Right lung (tissue), 5 donors: ENCODE measurements around the gene SSBP4. TPM values are rescaled to one million over a fixed set of nuclear protein-coding genes. Genes with fewer than 3 reads are reported as not detected.
A peak's percentile ranks its signal among the peaks of the same experiment; 100 is the strongest.
"Not testable (repeated sequence)": the region's sequence is repeated elsewhere in the genome, so short reads cannot be mapped to it uniquely, and the experiment has no call there.

Source experiments
- DNase-seq, 2 donors: peaks; one replicate each; pipeline ENCODE4 v3.0.0-alpha.2; 2013
- polyA plus RNA-seq, 5 donors: library from polyadenylated mRNA; unstranded; fragments of 120-200 nt; gene quantifications; one replicate each; pipeline versions ENCODE4 v1.2.1 to v1.2.3, GENCODE V29; 2013; ENCODE audit warnings: inconsistent platforms in 1 of 5, low replicate concordance in 1 of 5; ENCODE audit not compliant: insufficient read length in 5 of 5, insufficient read depth in 1 of 5

SSBP4 gene
- polyA plus RNA-seq, 5 donors, result 48.4 to 133 (median 73.2) TPM

- DNase-seq, result no peak
These were observed 27.6 kb upstream of the SSBP4 start for GRCh38 chr19:18391509-18392075.

- no peak for DNase-seq
These were observed 26.8 kb upstream of the SSBP4 start for GRCh38 chr19:18392417-18392816.

DNA sequence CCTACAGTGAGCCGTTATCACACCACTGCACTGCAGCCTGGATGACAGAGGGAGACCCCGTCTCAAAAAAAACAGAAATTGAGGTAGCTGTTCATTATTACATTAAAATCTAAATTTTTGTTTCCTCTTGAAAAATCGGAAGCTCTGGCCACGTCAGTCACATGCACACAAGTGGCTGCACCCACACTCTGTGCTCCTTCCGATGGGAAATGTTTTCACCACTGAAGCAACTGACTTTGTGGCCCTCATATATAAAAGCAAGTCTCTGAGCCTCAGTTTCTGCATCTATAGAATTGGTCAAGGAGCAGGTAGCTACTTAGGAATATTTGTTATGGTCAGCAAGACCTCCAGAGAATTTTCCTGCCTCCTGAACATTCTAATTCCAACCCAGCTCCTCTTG lies 26.3 kb upstream of the SSBP4 start:
- DNase-seq, result no peak

GRCh38 chr19:18393836-18394235 lies 25.4 kb upstream of the SSBP4 start:
- DNase-seq, result no peak

DNA sequence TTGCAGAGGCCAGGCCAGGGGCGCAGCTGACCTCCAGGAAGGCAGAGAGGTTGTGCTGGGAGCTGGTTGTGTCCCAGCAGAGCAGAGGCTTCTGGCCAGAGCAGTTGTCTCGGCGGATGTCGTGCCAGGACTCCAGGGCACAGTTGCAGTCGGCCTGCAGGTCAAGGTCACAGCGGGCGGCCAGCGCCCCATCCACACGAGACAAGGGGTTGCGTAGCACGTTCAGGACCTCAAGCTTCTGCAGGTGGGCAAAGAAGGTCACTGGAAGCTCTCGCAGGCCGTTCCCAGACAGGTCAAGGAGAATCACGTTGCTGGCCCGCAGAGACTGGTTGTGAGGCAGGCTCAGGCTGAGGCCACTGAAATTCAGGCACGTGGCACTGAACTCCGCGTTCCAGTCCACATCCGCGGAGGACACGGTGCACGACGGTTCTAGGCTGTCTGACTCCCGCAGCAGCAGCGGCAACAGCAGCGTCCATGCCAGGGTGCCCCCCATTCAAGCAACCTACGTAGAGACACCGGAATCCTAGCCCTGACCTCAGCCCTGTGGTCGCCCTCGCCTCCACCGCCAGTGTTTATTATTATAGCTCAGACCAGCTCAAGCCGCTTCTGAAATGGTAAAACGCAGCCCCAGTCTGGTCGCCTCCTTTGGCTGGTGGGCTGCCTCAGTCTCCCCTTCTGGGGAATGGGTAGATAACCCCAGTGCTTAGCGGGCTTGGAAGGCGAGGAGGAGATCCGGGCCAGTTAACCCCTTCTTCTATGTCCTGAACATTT lies 22.5 kb upstream of the SSBP4 start:
- no peak for DNase-seq

GRCh38 chr19:18397242-18398202 lies 21.7 kb upstream of the SSBP4 start, which contains the start of gene LRRC25:
LRRC25 (minus strand) TSS chr19:18397622; CDS start chr19:18396963, 659 bp downstream.
- DNase-seq, result no peak

DNA sequence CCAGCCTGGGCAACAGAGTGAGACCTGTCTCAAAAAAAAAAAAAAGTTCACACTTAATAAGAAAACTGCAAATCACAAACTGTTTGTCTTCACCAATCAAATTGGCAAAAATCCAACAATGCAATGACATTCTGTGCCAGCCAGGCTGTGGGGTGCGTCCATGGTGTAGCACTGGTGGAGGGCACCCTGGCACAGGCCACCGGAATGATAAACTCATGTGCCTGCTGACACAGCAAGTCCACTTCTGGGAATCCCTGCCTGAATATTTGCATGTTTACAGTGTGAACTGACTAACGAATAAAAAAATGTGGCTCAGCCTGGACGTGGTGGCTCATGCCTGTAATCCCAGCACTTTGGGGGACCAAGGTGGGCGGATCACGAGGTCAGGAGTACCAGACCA lies 20.2 kb upstream of the SSBP4 start:
- DNase-seq, result no peak

- no peak for DNase-seq
These were observed 17.6 kb upstream of the SSBP4 start for GRCh38 chr19:18401580-18402112.

DNA sequence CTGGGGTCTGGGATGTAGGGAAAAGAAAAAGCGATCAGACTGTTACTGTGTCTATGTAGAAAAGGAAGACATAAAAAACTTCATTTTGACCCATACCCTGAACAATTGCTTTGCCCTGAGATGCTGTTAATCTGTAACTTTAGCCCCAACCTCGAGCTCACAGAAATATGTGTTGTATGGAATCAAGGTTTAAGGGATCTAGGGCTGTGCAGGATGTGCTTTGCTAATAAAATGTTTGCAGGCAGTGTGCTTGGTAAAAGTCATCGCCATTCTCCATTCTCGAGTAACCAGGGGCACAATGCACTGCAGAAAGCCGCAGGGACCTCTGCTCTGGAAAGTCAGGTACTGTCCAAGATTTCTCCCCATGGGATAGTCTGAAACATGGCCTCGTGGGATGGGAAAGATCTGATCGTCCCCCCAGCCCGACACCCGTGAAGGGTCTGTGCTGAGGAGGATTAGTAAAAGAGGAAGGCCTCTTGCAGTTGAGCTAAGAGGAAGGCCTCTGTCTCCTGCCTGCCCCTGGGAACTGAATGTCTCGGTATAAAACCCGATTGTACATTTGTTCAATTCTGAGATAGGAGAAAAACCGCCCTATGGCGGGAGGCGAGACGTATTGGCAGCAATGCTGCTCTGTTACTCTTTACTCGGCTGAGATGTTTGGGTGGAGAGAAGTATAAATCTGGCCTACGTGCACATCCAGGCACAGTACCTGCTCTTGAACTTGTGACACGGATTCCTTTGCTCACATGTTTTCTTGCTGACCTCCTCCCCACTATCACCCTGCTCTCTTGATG lies 16.5 kb upstream of the SSBP4 start:
- not testable (repeated sequence) for DNase-seq

GRCh38 chr19:18405754-18406153 lies 13.4 kb upstream of the SSBP4 start:
- DNase-seq, result not testable (repeated sequence)

- DNase-seq, result no peak
These were observed 12.4 kb upstream of the SSBP4 start for GRCh38 chr19:18406749-18407148.

DNA sequence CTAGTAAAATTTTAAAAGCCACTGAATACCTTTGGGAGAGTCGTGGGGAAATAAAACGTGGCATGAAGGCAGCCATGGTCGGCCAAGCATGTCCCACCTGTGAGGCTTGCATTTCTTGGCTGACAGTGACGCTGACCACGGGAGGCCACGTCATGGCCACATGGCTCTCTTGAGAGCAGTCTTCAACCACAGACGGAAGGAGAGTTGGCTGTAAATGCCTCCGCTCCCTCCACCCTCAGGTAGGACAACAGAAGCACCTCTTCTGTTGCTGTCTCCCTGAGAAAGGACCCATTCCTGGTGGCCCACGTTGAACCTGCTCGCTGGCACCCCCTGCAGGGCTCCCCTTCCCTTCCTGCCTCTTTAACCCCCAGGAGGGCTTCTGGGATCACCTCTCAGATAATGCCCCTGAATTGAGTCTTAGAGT lies 11.1 kb upstream of the SSBP4 start:
- DNase-seq, result no peak

DNA sequence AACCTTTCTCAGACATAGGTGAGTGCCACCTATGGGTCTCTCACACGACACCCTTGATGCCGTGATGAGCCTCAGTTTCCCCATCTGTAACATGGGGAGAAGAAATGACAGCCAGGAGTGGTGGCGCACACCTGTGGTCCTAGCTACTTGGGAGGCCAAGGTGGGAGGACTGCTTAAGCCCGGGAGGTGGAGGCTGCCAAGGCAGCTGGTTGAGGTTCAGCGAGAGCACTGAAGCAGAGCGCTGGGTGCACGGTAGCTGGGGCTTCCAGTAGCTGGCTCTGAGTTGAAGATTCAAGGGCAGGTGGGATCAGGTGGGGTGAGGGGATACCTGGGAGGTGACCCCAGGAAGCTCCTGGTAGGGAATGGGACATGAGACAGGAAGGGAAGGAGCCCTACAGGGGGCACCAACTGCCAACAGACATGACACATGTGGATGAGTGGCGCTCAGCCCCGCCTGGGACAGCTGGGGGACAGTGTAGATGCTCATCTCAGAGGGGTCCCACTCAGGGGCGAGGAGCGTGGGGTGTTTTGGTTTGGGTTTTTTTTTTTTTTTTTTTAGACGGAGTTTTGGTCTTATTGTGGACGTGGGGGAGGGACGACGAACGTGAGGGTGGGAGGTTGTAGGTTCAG lies 6.5 kb upstream of the SSBP4 start:
- DNase-seq, result no peak

DNA sequence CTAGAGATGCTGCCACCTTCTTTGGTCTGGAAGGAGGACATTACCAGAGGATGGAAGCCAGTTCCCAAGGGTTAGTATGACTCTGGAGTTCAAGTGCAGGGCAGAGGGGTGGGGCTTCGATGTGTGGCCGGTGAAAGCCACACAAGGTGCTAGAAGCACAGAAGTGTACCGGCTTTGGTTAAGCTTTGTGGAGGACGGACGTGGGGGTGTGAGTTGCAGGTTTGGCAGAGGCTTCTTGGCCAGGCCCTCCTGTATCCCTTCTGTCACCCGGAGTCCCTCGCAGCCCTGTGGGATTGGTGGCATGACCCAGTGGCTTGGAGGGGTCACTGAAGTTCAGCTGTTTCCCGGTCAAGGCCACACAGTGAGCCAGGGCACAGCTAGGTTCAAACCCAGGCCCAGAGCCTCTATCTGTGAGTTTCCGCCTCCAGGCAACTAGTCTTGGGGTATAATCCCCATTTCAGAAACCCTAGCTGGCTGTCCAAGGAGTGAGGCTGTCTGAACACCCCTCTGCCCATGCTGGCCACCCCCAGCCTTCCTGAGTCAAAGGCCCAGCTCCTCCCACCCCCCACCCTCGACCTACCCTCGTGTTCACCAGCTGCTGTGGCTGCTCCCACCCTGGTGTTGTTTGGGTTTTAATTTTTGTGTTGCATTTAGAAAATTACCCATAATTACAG lies 4.6 kb upstream of the SSBP4 start:
- no peak for DNase-seq

GRCh38 chr19:18415178-18415867 lies 3.9 kb upstream of the SSBP4 start:
- DNase-seq, result peak; percentile 83 to 86

DNA sequence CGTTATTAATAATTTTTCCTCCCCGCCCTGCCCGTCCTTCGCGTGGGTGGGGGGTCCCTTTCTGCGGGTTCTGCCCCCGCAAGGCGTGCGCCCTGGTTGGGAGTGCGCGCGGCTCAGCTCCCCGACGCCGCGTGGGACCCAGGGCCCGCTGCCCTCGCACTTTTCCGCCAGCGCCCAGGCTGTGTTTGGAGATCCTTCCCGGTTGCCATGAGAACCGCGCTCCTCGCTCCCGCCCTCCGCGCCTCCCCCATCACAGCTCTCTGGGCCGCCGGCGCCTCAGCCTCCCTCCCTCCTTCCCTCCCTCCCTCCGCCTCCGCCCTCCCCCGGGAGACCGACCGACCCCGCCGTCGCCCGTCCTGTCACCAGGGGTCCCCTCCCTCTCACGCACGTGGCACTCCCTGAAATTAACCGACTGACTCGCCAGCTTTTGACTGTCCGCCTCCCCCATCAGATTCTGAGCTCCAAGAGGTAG lies 2.4 kb upstream of the SSBP4 start:
- peak; percentile 95 for DNase-seq

DNA sequence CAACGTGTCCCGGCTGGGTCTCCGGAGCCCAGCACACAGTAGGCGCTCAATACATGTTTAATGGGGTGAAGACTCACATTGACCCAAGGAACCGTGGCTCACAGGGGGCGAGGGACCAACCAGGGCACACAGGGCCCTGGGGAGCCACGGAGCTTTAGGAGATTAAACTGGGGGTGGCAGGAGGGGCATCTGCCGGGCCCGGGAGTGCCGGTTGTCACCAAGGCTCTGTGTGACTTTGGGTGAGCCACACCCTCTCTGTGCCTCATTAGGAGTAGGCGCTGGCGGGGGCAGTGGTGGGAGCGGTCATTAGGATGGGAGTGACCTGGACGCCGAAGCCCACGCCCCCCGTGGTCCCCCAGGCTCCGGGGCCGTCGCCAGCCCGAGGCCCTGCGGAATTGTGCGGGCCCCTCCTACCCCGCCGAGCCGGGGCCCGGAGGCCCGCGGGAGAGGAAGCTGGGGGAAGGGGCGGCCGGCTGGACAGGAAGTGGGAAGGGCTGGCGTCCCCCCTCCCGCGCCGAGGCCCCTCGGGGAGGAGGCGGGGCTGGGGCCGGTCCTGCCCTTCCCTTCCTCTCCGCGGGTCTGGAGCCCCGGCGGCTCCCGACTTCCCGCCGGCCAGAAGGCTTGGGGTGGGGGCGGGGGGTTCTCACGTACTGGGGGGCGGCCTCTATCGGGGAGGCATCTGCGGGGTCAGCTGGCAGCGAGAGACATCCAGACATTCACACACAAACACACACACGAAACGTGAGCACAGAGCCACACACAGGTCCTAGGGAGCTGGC lies 1.8 kb upstream of the SSBP4 start:
- peak; percentile 88 to 90 for DNase-seq

- DNase-seq, result no peak
These were observed 1.1 kb upstream of the SSBP4 start for GRCh38 chr19:18418029-18418482.
